ENCODE data around the gene CD5L. TPM values are rescaled to one million over a fixed set of nuclear protein-coding genes. Genes with fewer than 3 reads are reported as not detected.

Gene CD5L
- not detected in 2 replicates for total RNA-seq (2014; rRNA removed; shearing (Covaris generic))

DNA sequence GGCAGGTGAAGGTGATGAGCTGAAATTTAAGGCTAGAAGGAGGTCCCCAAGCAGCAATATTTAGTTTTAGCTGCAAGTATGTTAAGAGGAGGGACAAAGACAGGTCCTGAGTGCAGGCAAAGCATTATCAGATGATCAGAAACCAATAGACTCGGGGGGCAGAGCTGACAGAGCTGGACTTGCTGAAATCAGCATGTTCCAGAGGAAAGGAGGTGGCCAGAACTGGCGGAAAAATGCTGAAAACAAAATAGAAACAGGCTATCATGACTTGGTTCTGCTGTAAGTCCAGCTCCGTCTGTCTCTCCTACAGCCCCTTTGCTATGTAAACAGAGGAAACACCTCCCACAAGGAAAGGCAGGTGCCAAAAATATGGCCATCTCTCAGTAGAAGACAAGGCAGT lies at the start of gene CD5L:
Gene CD5L, minus strand, starts transcription at position 101 of the 400 bp plus-strand sequence. CDS start 107 bp downstream, outside the sequence.

DNA sequence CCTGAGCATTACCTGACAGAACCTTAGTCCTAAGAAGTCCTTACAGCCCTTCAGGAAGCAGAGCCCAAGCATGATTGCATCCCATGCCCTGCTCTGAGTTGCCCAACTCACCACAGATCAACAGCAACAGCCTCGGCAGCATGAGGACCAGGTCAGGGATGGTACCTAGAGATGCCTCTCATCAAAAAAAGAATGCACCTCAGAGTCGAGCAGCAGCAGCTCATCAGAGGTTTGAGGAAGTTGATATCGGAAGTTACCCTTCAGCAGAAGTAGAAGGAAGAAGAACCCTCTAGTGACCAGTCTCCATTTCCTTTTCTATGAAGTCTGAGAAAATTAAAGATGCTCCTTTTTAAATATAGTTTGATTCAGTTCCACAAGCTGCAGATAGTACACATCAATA lies 21.7 kb downstream of the CD5L start, which contains the start of gene FCRL1:
Gene FCRL1, minus strand, starts transcription at position 225 of the 400 bp plus-strand sequence. Its CDS starts 83 bp downstream, at position 142.

Small RNA genes lying within 50 kb of the gene (small RNA-seq; reads per million reads assigned to genes)
- not detected for gene MRPS21P2

Other genes starting within 250 kb of the CD5L start
- not detected in 2 replicates for gene FCRL4, start 243.7 kb downstream of the CD5L start, total RNA-seq (2014; rRNA removed; shearing (Covaris generic))
- not detected in 2 replicates for gene FCRL3, start 141.0 kb downstream of the CD5L start, total RNA-seq (2014; rRNA removed; shearing (Covaris generic))
- gene FCRL2, start 64.7 kb downstream of the CD5L start, total RNA-seq (2014; rRNA removed; shearing (Covaris generic)), result not detected in 2 replicates
- gene FCRL1, start 21.7 kb downstream of the CD5L start, total RNA-seq (2014; rRNA removed; shearing (Covaris generic)), result not detected in 2 replicates
- 111 and 119 TPM in 2 replicates for gene KIRREL1, start 151.8 kb upstream of the CD5L start, total RNA-seq (2014; rRNA removed; shearing (Covaris generic))